Measurements from ENCODE around the gene PIP4K2B. TPM values are rescaled to one million over a fixed set of nuclear protein-coding genes. Genes with fewer than 3 reads are reported as not detected.
A peak's percentile ranks its signal among the peaks of the same experiment; 100 is the strongest.

The PIP4K2B gene
- total and polyA plus RNA-seq, 9 of the 15 experiments (the other 6 are each of a cell fraction or from before 2014, with no cell fraction given): 3.7 to 29.9 (median 23.0) TPM

DNA sequence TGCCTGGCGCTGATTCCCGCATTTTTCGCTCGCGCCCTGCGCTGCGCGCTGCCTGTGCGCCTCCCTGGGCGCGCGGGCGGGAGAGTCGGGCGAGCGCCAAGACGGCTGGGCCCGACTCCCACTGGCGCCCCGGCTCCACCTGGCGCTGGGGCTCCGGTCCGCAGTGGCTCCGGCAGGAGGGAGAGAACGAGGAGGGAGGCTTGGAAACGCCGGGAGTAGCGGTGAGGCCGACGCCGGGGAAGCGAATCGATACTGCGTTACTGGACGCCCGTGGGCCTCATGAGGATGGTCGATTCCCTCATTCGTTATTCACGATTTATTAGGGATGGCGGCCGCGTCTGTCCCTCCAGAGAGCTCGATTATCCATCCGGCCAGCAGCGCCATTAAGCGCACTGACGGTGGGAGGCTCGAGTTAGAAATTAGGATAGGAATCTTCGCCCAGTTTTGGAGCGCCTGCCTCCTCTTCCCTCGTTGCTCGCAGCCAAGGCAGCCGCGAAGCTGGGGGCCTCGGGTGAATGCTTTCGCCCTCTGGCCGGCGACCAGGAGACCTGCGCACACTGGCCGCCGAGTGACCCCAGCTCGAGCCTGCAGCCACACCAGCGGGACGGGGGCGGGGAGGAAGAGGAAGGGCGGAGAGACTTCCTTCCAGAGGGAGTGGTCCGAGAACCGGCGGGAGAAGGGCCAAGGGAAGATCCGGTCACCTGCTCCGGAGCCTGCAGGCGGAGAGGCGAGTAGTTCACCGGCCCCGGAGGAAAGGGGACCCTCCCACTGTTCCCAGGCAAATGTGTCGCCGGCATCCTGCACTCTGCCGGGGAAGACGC lies 49.9 kb downstream of the PIP4K2B start (continued):
- TF ChIP-seq, protein P1, sequence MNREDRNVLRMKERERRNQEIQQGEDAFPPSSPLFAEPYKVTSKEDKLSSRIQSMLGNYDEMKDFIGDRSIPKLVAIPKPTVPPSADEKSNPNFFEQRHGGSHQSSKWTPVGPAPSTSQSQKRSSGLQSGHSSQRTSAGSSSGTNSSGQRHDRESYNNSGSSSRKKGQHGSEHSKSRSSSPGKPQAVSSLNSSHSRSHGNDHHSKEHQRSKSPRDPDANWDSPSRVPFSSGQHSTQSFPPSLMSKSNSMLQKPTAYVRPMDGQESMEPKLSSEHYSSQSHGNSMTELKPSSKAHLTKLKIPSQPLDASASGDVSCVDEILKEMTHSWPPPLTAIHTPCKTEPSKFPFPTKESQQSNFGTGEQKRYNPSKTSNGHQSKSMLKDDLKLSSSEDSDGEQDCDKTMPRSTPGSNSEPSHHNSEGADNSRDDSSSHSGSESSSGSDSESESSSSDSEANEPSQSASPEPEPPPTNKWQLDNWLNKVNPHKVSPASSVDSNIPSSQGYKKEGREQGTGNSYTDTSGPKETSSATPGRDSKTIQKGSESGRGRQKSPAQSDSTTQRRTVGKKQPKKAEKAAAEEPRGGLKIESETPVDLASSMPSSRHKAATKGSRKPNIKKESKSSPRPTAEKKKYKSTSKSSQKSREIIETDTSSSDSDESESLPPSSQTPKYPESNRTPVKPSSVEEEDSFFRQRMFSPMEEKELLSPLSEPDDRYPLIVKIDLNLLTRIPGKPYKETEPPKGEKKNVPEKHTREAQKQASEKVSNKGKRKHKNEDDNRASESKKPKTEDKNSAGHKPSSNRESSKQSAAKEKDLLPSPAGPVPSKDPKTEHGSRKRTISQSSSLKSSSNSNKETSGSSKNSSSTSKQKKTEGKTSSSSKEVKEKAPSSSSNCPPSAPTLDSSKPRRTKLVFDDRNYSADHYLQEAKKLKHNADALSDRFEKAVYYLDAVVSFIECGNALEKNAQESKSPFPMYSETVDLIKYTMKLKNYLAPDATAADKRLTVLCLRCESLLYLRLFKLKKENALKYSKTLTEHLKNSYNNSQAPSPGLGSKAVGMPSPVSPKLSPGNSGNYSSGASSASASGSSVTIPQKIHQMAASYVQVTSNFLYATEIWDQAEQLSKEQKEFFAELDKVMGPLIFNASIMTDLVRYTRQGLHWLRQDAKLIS (CRISPR knock-in tag; IDR thresholded peaks at IDR 0.05): peak; percentile 55; the same call in 1 of the 2 replicates
- TF ChIP-seq TCF7 (IDR thresholded peaks at IDR 0.05; ENCODE audit: borderline replicate concordance): peak; percentile 45; the same call in 1 of the 2 replicates
- TF ChIP-seq, protein P2, sequence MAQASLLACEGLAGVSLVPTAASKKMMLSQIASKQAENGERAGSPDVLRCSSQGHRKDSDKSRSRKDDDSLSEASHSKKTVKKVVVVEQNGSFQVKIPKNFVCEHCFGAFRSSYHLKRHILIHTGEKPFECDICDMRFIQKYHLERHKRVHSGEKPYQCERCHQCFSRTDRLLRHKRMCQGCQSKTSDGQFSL (CRISPR knock-in tag; IDR thresholded peaks at IDR 0.05): 0 out of 2 replicates have a peak, but pooled peaks have one; percentile 27
- TF ChIP-seq, protein P2 (tag; IDR thresholded peaks at IDR 0.05): no peak
- no peak for TF ChIP-seq ZNF76 (CRISPR knock-in tag; IDR thresholded peaks at IDR 0.05; ENCODE audit: borderline replicate concordance)
- TF ChIP-seq, protein P3, sequence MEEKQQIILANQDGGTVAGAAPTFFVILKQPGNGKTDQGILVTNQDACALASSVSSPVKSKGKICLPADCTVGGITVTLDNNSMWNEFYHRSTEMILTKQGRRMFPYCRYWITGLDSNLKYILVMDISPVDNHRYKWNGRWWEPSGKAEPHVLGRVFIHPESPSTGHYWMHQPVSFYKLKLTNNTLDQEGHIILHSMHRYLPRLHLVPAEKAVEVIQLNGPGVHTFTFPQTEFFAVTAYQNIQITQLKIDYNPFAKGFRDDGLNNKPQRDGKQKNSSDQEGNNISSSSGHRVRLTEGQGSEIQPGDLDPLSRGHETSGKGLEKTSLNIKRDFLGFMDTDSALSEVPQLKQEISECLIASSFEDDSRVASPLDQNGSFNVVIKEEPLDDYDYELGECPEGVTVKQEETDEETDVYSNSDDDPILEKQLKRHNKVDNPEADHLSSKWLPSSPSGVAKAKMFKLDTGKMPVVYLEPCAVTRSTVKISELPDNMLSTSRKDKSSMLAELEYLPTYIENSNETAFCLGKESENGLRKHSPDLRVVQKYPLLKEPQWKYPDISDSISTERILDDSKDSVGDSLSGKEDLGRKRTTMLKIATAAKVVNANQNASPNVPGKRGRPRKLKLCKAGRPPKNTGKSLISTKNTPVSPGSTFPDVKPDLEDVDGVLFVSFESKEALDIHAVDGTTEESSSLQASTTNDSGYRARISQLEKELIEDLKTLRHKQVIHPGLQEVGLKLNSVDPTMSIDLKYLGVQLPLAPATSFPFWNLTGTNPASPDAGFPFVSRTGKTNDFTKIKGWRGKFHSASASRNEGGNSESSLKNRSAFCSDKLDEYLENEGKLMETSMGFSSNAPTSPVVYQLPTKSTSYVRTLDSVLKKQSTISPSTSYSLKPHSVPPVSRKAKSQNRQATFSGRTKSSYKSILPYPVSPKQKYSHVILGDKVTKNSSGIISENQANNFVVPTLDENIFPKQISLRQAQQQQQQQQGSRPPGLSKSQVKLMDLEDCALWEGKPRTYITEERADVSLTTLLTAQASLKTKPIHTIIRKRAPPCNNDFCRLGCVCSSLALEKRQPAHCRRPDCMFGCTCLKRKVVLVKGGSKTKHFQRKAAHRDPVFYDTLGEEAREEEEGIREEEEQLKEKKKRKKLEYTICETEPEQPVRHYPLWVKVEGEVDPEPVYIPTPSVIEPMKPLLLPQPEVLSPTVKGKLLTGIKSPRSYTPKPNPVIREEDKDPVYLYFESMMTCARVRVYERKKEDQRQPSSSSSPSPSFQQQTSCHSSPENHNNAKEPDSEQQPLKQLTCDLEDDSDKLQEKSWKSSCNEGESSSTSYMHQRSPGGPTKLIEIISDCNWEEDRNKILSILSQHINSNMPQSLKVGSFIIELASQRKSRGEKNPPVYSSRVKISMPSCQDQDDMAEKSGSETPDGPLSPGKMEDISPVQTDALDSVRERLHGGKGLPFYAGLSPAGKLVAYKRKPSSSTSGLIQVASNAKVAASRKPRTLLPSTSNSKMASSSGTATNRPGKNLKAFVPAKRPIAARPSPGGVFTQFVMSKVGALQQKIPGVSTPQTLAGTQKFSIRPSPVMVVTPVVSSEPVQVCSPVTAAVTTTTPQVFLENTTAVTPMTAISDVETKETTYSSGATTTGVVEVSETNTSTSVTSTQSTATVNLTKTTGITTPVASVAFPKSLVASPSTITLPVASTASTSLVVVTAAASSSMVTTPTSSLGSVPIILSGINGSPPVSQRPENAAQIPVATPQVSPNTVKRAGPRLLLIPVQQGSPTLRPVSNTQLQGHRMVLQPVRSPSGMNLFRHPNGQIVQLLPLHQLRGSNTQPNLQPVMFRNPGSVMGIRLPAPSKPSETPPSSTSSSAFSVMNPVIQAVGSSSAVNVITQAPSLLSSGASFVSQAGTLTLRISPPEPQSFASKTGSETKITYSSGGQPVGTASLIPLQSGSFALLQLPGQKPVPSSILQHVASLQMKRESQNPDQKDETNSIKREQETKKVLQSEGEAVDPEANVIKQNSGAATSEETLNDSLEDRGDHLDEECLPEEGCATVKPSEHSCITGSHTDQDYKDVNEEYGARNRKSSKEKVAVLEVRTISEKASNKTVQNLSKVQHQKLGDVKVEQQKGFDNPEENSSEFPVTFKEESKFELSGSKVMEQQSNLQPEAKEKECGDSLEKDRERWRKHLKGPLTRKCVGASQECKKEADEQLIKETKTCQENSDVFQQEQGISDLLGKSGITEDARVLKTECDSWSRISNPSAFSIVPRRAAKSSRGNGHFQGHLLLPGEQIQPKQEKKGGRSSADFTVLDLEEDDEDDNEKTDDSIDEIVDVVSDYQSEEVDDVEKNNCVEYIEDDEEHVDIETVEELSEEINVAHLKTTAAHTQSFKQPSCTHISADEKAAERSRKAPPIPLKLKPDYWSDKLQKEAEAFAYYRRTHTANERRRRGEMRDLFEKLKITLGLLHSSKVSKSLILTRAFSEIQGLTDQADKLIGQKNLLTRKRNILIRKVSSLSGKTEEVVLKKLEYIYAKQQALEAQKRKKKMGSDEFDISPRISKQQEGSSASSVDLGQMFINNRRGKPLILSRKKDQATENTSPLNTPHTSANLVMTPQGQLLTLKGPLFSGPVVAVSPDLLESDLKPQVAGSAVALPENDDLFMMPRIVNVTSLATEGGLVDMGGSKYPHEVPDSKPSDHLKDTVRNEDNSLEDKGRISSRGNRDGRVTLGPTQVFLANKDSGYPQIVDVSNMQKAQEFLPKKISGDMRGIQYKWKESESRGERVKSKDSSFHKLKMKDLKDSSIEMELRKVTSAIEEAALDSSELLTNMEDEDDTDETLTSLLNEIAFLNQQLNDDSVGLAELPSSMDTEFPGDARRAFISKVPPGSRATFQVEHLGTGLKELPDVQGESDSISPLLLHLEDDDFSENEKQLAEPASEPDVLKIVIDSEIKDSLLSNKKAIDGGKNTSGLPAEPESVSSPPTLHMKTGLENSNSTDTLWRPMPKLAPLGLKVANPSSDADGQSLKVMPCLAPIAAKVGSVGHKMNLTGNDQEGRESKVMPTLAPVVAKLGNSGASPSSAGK (IDR thresholded peaks at IDR 0.05): peak; percentile 86
- peak; percentile 11 for TF ChIP-seq TEAD4 (IDR thresholded peaks at IDR 0.05; ENCODE audit: low read length)
- TF ChIP-seq TEAD4 (CRISPR knock-in tag; IDR thresholded peaks at IDR 0.05; ENCODE audit: borderline replicate concordance): no peak
- TF ChIP-seq ZNF584 (CRISPR knock-in tag; IDR thresholded peaks at IDR 0.05; ENCODE audit: low read depth): no peak
- TF ChIP-seq SP2 (IDR thresholded peaks at IDR 0.05; ENCODE audit: extremely low read depth, low read depth, low read length, poor library complexity, severe bottlenecking): no peak
